AG04449 (cell line): Measurements from ENCODE around the gene HNRNPUL2.
"Not testable (repeated sequence)": the region's sequence is repeated elsewhere in the genome, so short reads cannot be mapped to it uniquely, and the experiment has no call there.

Experiments used
- CTCF ChIA-PET: fragments of 350-600 bp; formaldehyde crosslinking; extraction: SDS; loops from one replicate; lab custom pipeline; 2021; ENCODE audit warnings: antibody characterized with exemption; lab: Yijun Ruan, JAX
- POLR2A ChIA-PET: fragments of 400-600, 350-600 bp; formaldehyde crosslinking; extraction: SDS; loops from one replicate; lab custom pipeline; 2020; ENCODE audit warnings: antibody characterized with exemption, inconsistent platforms; lab: Yijun Ruan, JAX
- DNase-seq: peaks from one replicate; pipeline ENCODE4 v3.0.0-alpha.2; 2010; ENCODE audit warnings: low read depth, low spot score
- H3K4me3 ChIP-seq: 2 replicates; pipeline ENCODE4 v1.5.1; 2011; ENCODE audit warnings: low read depth, mild to moderate bottlenecking, control low read depth, low read length
- CTCF ChIP-seq: IDR thresholded peaks from one replicate; pipeline ENCODE4 v1.5.1; 2011; ENCODE audit warnings: mild to moderate bottlenecking, moderate library complexity, low read length, control low read depth, inconsistent platforms; ENCODE audit not compliant: insufficient read depth; ENCODE audit errors: missing control alignments

Gene HNRNPUL2

DNA sequence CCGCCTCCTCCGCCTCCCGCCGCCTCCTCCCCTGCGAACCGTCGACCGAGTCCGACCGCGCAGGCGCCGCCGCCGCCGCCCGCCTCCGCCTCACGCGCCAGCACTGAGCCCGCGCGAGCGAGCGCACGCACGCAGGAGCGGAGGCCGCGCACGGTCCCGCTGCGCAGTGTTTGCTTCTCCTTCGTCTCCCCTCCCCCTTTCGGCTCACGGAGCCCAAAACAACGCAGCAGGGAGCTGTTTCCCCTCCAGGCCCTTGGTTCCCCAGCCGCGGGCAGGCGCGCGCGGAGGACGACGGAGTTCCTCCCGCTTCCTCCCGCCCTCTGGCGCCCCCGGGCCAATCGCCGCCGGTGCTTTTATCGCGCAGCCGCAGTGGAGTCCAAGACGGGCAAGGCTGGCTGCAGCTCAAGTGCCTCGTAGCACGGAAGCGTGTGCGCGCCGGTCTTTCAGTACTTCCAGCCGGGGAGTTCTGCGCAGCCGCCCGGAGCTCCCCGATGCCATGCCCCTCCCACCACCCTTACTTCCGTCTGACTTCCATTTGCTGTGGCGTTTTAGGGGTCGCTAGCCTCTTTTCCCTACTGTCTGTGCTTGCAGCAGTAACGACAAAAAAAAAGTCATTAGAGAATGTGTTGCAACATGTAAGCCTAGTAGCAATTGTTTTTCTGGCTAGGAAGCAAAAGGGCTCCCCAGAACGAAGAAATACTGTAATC, at the start of gene HNRNPUL2:
Gene HNRNPUL2, minus strand, starts transcription at position 293 of the 707 bp plus-strand sequence. CDS start 301 bp downstream, outside the sequence.
- DNase-seq: peak; percentile 92
- H3K4me3 ChIP-seq: peak within 1 kb of the TSS; percentile 96
- TF ChIP-seq CTCF: peak; percentile 0
- CTCF ChIA-PET: interaction anchor here (0.7 to 1.7 kb wide), 5 partner anchors 10 to 336 kb away, joined by 3 to 6 read pairs (median 3); no protein-coding TSS in a partner anchor
- POLR2A ChIA-PET: interaction anchor here (0.5 to 2.5 kb wide), 19 partner anchors 10 to 1008 kb away, joined by 3 to 24 read pairs (median 4); partner anchors contain the start of genes C11orf98, CSKMT, GNG3 and LRRN4CL

DNA sequence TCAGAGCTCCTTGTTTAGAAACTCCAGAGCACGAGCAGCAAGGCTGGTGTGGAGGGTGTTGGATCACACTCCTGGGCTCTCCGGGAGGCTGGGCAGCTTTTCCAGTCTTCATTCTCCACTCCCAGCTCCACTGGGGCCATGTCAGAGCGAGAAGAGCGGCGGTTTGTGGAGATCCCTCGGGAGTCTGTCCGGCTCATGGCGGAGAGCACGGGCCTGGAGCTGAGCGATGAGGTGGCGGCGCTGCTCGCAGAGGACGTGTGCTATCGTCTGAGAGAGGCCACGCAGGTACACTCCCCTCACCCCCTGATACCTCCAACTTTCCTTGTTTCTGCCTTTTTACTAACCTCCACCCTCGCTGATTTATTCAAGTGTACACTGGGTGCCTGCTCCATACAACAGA, 48.4 kb upstream of the HNRNPUL2 start:
- TF ChIP-seq CTCF: no peak
- ChIA-PET CTCF (interaction anchor here (1.4 to 13.3 kb wide), 2 partner anchors 11 to 15 kb away, joined by 3 to 189 read pairs; partner anchors contain the start of gene TMEM179B), POLR2A (interaction anchor here (1.9 kb wide), 1 partner anchor 65 kb away, joined by 6 read pairs; no protein-coding TSS in a partner anchor)
- H3K4me3 ChIP-seq: no peak overlapping the region
- DNase-seq: no peak

GRCh38 chr11:62774407-62774806, 47.1 kb upstream of the HNRNPUL2 start:
- CTCF ChIA-PET: interaction anchor here (13.3 kb wide), 1 partner anchor 12 kb away, joined by 189 read pairs; the partner anchor contains the start of gene TMEM179B
- no peak for DNase-seq
- no peak for TF ChIP-seq CTCF
- H3K4me3 ChIP-seq: no peak overlapping the region
- POLR2A ChIA-PET: interaction anchor here (0.7 to 1.9 kb wide), 2 partner anchors 12 to 67 kb away, joined by 4 to 6 read pairs; no protein-coding TSS in a partner anchor

GRCh38 chr11:62771144-62772021, 44.1 kb upstream of the HNRNPUL2 start, which contains the start of gene TAF6L:
TSS of gene TAF6L (plus strand) at chr11:62771396. CDS start at chr11:62775784, 4,388 bp downstream.
- ChIA-PET CTCF (interaction anchor here (0.8 to 13.3 kb wide), 6 partner anchors 9 to 77 kb away, joined by 3 to 189 read pairs (median 4); partner anchors contain the start of genes POLR2G, STX5, TMEM179B and ZBTB3), POLR2A (interaction anchor here (0.6 to 2.6 kb wide), 11 partner anchors 10 to 180 kb away, joined by 3 to 16 read pairs (median 4); partner anchors contain the start of genes C11orf98, CSKMT, HNRNPUL2 and POLR2G)
- no peak for TF ChIP-seq CTCF
- DNase-seq: peak; percentile 71
- H3K4me3 ChIP-seq: peak within 1 kb of the TSS; percentile 86

GRCh38 chr11:62770778-62771143, 43.5 kb upstream of the HNRNPUL2 start:
- H3K4me3 ChIP-seq: peak overlapping the region; percentile 86
- ChIA-PET CTCF (interaction anchor here (0.9 to 13.3 kb wide), 5 partner anchors 9 to 103 kb away, joined by 3 to 189 read pairs (median 5); partner anchors contain the start of genes POLR2G, TMEM179B and ZBTB3), POLR2A (interaction anchor here (0.6 to 2.6 kb wide), 9 partner anchors 9 to 179 kb away, joined by 3 to 16 read pairs (median 5); partner anchors contain the start of genes C11orf98, CSKMT, HNRNPUL2 and POLR2G)
- DNase-seq: no peak
- no peak for TF ChIP-seq CTCF

GRCh38 chr11:62760867-62761227, 33.6 kb upstream of the HNRNPUL2 start:
- ChIA-PET POLR2A (interaction anchor here (1.0 to 1.8 kb wide), 6 partner anchors 9 to 169 kb away, joined by 3 to 12 read pairs (median 6); partner anchors contain the start of genes C11orf98, CSKMT, STX5 and TAF6L), CTCF (interaction anchor here (4.0 kb wide), 1 partner anchor 26 kb away, joined by 24 read pairs; no protein-coding TSS in a partner anchor)
- not testable (repeated sequence) for DNase-seq
- H3K4me3 ChIP-seq: peak overlapping the region; percentile 8; the same call in 1 of the 2 replicates
